GM18520 (cell line): ENCODE results near the gene CELF4.

ENCODE experiments used
- ATAC-seq: cut with Tn5 transposase; IDR thresholded peaks from one replicate; pipeline ENCODE4 v1.9.1; 2021; ENCODE audit not compliant: unreplicated experiment

Gene CELF4

GRCh38 chr18:37527395-37527794, 38.2 kb downstream of the CELF4 start:
- ATAC-seq, result no peak

GRCh38 chr18:37525262-37525585, 40.4 kb downstream of the CELF4 start:
- no peak for ATAC-seq

DNA sequence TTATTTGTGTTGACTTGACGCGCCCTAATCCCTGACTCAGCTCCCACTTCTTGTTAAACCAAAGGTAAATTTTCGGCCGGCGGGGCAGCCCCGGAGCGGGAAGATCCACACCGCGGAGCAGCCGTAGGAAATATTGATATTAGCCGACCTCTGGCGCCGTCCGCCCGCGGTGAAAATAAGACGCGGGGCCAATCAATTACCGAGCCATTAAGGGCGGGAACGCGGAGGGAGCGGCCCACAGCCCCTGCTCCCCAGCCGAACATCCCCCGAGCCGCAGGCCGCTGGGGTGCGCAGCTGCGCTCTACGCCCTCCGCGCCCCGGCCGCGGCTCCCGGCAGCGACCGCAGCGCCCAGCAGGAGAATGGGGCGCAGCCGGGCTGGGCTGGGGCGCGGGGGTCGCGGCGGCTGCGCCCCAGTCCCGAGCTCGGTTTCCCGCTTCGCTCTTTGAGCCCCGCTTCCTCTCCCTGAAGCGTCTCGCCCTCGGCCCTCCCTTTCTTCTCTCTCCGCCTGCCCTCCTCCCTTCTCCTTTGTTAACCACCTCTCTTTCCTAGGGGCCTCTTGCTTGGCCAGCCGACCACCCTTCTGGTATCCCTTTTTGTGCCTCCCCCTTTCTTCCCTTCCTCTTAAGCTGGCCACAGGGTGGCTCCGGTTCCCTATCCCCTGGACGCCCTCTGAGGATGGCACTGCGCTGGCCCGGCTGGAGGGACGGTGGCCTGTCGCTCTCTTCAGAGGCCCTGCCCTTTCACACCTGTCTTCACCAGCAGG, 40.9 kb downstream of the CELF4 start:
- no peak for ATAC-seq

DNA sequence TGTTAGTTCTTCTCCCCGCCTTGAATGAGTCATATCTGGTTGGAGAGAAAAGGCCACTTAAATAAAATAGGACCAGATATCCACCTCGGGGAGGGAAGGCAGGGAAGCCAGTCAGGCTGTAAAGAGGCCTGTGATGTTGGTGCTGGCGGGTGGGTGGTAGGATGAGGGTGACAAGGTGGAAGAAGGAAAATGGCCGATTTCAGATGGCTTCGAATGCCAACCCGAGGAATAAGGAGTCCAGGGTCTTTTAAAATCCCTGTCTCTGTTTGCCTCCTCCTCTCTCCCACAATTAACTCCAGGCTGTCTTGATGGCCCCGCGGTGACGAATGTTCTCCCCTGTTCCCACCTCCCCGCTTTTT, 41.5 kb downstream of the CELF4 start:
- ATAC-seq, result no peak

- no peak for ATAC-seq
These were observed 43.8 kb downstream of the CELF4 start for GRCh38 chr18:37521510-37522465.

DNA sequence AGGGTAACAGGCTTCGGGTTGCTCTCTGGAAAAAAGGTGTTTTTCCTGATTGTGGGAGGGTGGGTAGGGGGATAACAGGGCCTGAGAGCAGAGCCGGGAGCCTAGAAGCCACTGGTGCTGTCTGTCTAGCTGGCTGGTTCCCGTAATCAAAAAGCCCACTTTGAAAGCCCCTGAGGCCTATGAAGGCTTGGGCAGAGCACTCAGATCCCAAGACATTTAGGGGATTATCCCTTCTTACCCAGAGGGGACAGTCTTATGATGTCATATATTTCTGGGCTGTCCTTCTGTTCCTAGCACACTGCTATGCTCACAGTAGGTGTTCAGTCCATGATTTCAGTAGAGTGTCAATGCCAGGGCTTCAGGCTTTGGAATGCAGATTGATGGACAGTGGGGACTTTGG, 45.1 kb downstream of the CELF4 start:
- ATAC-seq, result no peak

- ATAC-seq, result no peak
These were observed 46.0 kb downstream of the CELF4 start for GRCh38 chr18:37519510-37520135.

DNA sequence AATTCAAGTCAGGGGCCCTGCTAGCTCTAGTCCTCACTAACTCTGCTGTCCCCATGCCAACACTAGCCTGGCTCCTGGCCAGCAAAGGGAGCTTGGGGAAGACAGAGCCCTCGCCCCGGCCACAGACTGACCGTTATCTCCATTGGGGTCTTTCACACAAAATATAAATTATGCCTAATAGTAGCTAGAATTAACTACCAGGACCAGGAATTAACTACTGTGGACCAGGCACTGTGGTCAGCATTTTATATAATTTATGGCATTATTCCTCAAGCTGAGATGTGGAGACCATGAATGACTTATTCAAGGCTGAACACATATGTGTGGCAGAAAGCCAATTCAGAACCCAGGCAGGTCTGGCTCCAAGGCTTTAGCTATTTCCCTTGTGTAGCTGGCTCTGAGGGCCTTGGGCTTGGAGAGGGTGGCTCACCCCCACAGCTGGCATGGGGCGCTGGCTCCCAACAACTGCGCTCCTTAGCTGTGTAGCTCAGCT, 49.2 kb downstream of the CELF4 start:
- ATAC-seq, result no peak

GRCh38 chr18:37514953-37515352, 50.6 kb downstream of the CELF4 start:
- ATAC-seq, result no peak

DNA sequence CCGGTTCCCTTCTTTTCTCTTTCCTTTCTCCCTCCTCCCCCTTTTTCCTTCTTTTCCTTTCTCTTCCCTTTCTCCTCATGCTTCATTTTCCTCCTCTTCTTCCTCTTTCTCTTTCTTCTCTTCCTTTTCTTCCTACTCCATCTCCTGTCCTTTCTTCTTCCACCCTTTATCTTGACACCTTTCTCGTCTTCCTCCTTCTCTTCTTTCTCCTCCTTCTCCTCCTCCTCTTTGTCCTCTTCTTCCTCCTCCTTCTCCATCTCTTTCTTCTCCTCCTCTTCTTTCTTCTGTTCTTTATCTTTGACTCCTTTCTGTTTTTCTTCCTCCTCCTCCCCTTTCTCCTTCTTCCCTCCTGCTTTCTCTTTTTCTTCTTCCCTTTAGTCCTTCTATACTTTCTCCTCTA, 53.2 kb downstream of the CELF4 start:
- ATAC-seq, result no peak

- ATAC-seq, result no peak
These were observed 53.8 kb downstream of the CELF4 start for GRCh38 chr18:37511721-37512298.

DNA sequence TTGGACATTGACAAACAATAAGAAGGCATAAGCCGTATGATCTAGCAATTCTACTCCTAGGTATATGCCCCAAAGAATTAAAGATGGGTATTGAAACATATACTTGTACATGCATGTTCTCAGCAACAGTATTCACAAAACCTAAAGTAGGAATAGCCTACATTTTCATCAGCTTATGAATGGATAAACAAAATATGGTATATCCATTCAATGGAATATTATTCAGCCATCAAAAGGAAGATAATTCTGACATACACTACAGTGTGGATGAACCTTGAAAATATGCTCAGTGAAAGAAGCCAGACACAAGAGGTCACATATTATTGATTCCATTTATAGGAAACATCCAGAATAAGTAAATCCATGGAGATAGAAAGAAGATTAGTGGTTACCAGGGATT, 56.0 kb downstream of the CELF4 start:
- ATAC-seq, result no peak

DNA sequence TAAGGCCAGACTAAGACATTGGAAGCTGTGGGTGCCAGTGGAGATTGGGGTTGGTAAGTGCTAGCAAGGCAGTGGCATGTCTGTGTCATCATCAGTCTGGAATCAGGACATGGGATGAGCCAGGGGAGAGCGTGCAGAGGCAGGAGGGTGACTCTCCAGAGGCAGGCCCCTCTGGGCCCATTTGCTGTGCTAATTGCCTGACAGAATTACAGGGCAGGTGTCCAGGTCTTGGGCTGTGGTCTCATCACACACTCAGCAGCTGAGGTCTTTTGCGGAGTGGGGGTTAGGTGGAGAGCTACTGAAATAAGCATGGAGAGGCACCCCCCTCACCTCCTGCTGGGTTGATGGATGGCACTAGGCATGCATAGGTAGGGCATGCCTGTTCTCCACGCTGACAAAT, 57.4 kb downstream of the CELF4 start:
- no peak for ATAC-seq

GRCh38 chr18:37507239-37507638, 58.4 kb downstream of the CELF4 start:
- no peak for ATAC-seq

GRCh38 chr18:37506001-37506400, 59.6 kb downstream of the CELF4 start:
- ATAC-seq, result no peak

DNA sequence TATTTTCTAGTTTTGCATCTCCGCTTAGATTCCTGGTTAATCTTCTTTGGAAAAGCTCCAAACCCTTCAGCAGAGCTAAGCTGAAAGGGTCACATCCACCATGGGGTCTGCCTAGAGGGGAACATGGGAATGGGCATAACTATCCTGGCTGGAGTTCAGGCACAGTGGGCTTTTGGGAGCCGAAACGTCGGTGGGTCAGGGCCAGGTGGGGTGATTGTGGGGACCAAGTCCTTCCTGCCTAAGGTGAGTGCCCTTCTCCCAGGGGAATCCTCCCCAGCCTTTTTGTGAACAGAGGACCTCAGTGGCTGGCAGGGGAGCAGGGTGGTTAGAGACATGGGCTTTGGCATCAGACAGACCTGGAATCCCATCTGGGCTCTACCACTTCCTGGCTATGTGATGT, 60.3 kb downstream of the CELF4 start:
- no peak for ATAC-seq

DNA sequence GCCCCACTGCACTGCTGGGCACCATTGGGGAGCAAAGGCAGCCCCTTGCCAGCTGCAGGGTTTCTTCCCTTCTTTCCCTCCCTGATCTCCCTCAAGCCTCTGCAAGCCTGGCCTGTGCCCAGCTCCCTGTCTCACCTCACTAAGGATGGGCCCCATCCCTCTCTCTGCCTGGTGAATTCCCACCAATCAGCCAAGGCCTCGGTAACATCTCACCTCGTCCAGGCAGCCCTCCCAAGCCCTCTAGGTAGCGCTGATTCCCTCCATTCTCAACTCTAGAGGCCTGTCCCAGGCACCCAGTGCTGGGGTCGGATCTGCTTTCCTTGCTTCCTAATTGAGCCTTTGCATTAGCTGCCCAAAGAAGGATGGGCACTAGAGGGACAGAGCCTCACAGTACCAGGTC, 63.0 kb downstream of the CELF4 start:
- no peak for ATAC-seq

- ATAC-seq, result no peak
These were observed 63.6 kb downstream of the CELF4 start for GRCh38 chr18:37502036-37502435.

DNA sequence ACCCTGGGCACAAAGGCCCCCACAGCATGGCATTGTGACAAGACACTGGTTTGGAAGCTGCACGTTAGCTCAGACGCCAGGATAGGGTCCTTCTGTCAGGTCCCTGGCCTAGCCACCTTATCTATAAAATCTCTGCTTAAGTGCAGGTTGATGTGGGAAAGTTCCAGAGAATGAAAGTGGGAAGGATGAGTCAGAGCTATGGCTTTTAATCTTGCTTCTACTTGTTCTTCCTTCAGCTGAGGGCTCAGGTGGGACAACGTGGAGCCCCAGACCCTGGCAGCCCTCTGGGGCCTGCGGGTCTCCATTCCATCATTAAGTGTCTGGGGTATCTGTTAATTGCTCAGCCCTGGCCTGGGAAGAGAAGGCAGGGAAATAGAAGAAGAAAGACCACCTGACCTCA, 64.5 kb downstream of the CELF4 start:
- ATAC-seq, result no peak

DNA sequence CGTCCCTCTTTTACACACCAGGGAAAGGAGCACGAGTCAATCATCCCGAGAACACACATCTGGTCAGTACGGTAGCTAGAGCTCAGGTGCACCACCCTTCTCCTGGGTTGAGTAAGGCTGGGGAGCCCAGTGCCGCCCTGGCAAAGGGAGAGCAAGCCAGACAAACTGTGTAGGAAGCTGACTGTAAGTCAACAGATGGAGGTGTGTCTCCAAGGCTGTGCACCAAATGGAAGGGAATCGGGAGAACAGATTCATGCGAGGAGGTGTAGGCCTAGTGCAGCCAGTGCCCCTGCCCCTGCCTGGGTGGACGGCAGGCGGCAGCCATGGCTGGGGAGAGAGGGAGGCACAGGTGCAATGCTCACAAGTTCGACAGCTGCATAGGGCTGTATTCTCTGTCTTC, 65.7 kb downstream of the CELF4 start:
- ATAC-seq, result no peak

DNA sequence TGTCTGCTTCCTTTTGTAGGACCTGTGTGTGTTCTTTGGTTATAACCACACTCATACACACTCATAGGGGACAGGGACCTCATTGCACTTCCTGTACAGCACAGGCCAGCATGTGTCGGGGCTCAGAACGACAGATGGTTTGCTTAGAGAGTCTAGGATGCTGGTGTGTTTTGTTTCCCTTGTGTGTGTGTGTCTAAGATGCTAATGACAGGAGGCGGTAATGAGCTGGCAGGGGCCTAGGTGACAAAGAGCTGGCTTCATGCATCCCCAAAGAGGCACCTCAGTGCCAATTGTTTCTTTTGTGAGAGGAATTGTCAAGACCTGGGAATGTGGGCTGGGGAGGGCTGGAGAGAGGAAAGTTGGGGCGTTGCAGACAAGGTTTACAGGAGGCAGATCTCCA, 66.6 kb downstream of the CELF4 start:
- ATAC-seq, result no peak
